ENCODE measurements around the gene EFNA4.

Gene EFNA4

DNA sequence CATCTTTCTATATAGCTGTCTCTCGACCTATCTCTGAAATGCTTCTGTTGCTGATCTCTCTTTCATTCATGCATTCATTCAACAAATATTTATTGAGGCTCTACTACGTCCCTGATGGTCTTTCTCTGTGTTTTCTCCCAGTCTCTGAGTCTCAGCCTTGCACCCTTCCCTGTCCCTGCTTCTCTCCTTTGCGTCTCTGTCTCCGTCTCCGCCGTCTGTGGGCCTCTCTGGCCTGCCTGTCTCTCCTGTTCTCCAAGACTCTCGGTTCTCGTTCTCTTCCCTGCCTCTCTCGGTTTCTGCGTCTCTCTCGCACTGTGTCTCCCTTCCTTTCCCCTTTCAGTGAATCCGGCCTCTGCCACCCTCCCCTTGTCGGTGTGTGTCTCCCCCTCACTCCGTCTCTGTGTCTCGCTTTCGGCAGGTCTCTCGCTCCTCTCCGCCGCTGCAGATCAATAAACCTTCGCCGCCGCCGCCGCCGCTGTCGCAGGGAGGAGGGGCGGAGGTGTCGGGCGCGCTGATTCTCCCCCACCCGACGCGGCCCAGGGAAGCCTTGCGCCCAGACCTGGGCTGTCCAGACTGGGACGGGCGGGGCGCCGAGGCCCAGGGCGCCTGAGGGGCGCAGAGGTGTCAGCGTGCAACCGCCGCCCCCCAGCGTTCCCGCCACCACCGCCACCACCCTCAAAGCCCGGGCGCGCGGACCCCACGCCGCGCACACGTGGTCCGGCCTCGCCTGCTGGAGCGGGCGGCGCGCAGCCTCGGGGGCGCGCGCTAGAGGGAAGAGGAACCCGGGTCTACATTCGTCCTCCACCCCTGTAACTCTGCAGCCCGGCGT, 18.1 kb downstream of the EFNA4 start (continued):
- TF ChIP-seq, protein P1, sequence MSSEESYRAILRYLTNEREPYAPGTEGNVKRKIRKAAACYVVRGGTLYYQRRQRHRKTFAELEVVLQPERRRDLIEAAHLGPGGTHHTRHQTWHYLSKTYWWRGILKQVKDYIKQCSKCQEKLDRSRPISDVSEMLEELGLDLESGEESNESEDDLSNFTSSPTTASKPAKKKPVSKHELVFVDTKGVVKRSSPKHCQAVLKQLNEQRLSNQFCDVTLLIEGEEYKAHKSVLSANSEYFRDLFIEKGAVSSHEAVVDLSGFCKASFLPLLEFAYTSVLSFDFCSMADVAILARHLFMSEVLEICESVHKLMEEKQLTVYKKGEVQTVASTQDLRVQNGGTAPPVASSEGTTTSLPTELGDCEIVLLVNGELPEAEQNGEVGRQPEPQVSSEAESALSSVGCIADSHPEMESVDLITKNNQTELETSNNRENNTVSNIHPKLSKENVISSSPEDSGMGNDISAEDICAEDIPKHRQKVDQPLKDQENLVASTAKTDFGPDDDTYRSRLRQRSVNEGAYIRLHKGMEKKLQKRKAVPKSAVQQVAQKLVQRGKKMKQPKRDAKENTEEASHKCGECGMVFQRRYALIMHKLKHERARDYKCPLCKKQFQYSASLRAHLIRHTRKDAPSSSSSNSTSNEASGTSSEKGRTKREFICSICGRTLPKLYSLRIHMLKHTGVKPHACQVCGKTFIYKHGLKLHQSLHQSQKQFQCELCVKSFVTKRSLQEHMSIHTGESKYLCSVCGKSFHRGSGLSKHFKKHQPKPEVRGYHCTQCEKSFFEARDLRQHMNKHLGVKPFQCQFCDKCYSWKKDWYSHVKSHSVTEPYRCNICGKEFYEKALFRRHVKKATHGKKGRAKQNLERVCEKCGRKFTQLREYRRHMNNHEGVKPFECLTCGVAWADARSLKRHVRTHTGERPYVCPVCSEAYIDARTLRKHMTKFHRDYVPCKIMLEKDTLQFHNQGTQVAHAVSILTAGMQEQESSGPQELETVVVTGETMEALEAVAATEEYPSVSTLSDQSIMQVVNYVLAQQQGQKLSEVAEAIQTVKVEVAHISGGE (tag by site-specific recombination; conservative IDR thresholded peaks at IDR 0.05; ENCODE audit: low read depth): no peak
- no peak for TF ChIP-seq ZNF510 (tag by site-specific recombination; IDR thresholded peaks at IDR 0.05; ENCODE audit: insufficient replicate concordance)
- no peak for TF ChIP-seq ZNF324 (tag by site-specific recombination; IDR thresholded peaks at IDR 0.05)
- TF ChIP-seq, protein P2, sequence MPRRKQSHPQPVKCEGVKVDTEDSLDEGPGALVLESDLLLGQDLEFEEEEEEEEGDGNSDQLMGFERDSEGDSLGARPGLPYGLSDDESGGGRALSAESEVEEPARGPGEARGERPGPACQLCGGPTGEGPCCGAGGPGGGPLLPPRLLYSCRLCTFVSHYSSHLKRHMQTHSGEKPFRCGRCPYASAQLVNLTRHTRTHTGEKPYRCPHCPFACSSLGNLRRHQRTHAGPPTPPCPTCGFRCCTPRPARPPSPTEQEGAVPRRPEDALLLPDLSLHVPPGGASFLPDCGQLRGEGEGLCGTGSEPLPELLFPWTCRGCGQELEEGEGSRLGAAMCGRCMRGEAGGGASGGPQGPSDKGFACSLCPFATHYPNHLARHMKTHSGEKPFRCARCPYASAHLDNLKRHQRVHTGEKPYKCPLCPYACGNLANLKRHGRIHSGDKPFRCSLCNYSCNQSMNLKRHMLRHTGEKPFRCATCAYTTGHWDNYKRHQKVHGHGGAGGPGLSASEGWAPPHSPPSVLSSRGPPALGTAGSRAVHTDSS (tag by site-specific recombination; IDR thresholded peaks at IDR 0.05): no peak
- TF ChIP-seq ZNF785 (tag by site-specific recombination; IDR thresholded peaks at IDR 0.05): no peak
- TF ChIP-seq BCL11A (tag by site-specific recombination; IDR thresholded peaks at IDR 0.05; ENCODE audit: low read depth): no peak

DNA sequence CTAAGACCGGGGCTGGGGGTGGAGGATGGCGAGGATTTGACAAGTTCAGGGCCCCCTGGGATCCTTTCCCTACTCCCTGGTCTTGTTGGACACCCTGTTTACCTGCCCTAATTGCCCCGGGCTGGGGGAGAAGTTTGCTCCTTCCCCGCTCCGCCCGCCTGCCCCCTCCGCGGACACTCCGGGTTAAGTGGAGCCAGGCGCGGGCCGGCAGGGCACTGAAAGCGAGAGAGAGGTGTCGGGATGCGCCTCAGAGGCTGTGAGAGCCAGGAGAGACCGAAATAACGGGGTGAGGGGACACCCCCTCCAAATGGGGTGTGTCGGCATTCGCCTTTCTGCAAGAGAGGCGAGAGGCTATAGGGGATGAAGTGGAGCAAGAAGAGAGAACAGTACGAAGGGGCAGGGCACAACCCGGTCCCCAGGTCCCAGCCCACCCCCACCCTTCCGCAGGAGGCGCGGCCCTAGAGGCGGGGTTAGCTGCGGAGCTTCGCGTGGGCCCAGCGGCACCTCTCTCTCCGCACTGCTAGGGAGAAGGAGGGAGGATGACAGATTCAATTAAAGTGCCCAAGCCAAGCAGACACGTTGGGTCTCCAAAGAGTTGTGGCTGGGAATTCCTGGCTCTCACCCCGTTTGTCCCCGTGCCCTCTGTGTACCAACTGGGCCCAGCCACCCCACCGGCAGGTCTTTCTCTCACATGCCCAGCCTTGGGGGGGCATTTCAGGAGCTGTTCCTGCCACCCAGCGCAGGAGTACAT, 18.9 kb downstream of the EFNA4 start:
- ChIA-PET CTCF (interaction anchor here (0.5 to 4.5 kb wide), 4 partner anchors 10 to 38 kb away, joined by 3 to 117 read pairs (median 50); partner anchors contain the start of gene EFNA4), POLR2A (interaction anchor here (0.7 kb wide), 1 partner anchor 1455 kb away, joined by 5 read pairs; the partner anchor contains the start of gene S100A13)
- Histone ChIP-seq H3K9me3 (ENCODE audit: control insufficient read depth, insufficient read depth, low read depth, low read length) (no peaks in the 10 kb centered on the region), H3K27ac (ENCODE audit: extremely low read depth, low read depth, low read length) (no peak overlapping the region), H3K4me3 (ENCODE audit: low read depth, low read length) (no peak overlapping the region), H3K4me1 (ENCODE audit: control insufficient read depth, insufficient read depth, low read length) (peaks cover 15% of the 10 kb centered on the region), H3K36me3 (ENCODE audit: control insufficient read depth in 2 of 2, insufficient read depth in 1 of 2, low read length in 2 of 2) (no peaks in the 10 kb centered on the region)
- TF ChIP-seq SETDB1 (IDR thresholded peaks at IDR 0.05; ENCODE audit: insufficient read length, low read length): no peak
- TF ChIP-seq ZNF629 (tag by site-specific recombination; IDR thresholded peaks at IDR 0.05): no peak
- peak; percentile 68 for TF ChIP-seq GLIS1 (tag by site-specific recombination; IDR thresholded peaks at IDR 0.05)
- TF ChIP-seq ZNF37A (tag by site-specific recombination; IDR thresholded peaks at IDR 0.05): no peak
- 0 out of 2 replicates have a peak, but pooled peaks have one; percentile 21 for TF ChIP-seq KLF17 (tag by site-specific recombination; IDR thresholded peaks at IDR 0.05)
- no peak for TF ChIP-seq ZSCAN4 (tag by site-specific recombination; IDR thresholded peaks at IDR 0.05)
- TF ChIP-seq PATZ1 (tag by site-specific recombination; IDR thresholded peaks at IDR 0.05): peak; percentile 54
- peak; percentile 70 for TF ChIP-seq SP2 (tag by site-specific recombination; IDR thresholded peaks at IDR 0.05)
- peak; percentile 68 for TF ChIP-seq EGR2 (tag by site-specific recombination; IDR thresholded peaks at IDR 0.05; ENCODE audit: low read depth)
- no peak for TF ChIP-seq ZNF23 (tag by site-specific recombination; IDR thresholded peaks at IDR 0.05; ENCODE audit: borderline replicate concordance)
- peak; percentile 67 for TF ChIP-seq KLF10 (tag by site-specific recombination; IDR thresholded peaks at IDR 0.05)
- peak; percentile 62 for TF ChIP-seq ZFHX2 (tag by site-specific recombination; conservative IDR thresholded peaks at IDR 0.05)
- TF ChIP-seq, protein P3, sequence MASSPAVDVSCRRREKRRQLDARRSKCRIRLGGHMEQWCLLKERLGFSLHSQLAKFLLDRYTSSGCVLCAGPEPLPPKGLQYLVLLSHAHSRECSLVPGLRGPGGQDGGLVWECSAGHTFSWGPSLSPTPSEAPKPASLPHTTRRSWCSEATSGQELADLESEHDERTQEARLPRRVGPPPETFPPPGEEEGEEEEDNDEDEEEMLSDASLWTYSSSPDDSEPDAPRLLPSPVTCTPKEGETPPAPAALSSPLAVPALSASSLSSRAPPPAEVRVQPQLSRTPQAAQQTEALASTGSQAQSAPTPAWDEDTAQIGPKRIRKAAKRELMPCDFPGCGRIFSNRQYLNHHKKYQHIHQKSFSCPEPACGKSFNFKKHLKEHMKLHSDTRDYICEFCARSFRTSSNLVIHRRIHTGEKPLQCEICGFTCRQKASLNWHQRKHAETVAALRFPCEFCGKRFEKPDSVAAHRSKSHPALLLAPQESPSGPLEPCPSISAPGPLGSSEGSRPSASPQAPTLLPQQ (tag by site-specific recombination; IDR thresholded peaks at IDR 0.05): peak; percentile 47; the same call in 1 of the 2 replicates
- peak; percentile 34; the same call in 1 of the 2 replicates for TF ChIP-seq SP3 (tag by site-specific recombination; IDR thresholded peaks at IDR 0.05)
- no peak for TF ChIP-seq ZNF132 (tag by site-specific recombination; IDR thresholded peaks at IDR 0.05; ENCODE audit: borderline replicate concordance)
- peak; percentile 74 for TF ChIP-seq ZNF341 (tag by site-specific recombination; IDR thresholded peaks at IDR 0.05; ENCODE audit: low read depth)
